Measurements from ENCODE around the gene MRGPRD.
A peak's percentile ranks its signal among the peaks of the same experiment; 100 is the strongest.

The MRGPRD gene, protein sequence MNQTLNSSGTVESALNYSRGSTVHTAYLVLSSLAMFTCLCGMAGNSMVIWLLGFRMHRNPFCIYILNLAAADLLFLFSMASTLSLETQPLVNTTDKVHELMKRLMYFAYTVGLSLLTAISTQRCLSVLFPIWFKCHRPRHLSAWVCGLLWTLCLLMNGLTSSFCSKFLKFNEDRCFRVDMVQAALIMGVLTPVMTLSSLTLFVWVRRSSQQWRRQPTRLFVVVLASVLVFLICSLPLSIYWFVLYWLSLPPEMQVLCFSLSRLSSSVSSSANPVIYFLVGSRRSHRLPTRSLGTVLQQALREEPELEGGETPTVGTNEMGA

GRCh38 chr11:68980776-68981065 is at the start of gene MRGPRD:
TSS of gene MRGPRD (minus strand) at chr11:68980986. CDS start at chr11:68980986, 0 bp downstream.
- no peak for DNase-seq (ENCODE audit: low spot score)

DNA sequence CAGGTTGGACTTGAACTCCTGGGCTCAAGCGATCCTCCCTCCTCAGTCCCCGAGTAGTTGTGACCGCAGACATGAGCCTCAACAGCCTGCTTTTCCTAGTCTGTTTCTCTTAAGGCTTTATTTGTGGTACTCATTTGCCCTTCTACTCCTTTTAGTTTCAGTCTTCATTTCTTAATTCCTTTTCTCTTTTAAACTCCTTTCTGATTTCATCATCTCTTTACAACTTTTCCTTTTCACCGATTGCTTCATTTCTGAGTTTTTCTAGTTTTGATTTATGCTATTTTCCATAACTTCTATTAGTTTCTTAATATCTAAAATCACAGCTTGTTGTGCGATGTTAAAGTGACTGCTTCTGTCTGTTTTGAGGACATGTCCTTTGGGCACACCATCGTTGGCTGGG is 49.5 kb upstream of the MRGPRD start:
- DNase-seq (ENCODE audit: low spot score): no peak

- DNase-seq (ENCODE audit: low spot score): no peak
Observed at GRCh38 chr11:69027704-69028372, 47.1 kb upstream of the MRGPRD start.

GRCh38 chr11:69024509-69024908 is 43.7 kb upstream of the MRGPRD start:
- DNase-seq (ENCODE audit: low spot score): no peak

- DNase-seq (ENCODE audit: low spot score): no peak
Observed at GRCh38 chr11:69022260-69022659, 41.5 kb upstream of the MRGPRD start.

DNA sequence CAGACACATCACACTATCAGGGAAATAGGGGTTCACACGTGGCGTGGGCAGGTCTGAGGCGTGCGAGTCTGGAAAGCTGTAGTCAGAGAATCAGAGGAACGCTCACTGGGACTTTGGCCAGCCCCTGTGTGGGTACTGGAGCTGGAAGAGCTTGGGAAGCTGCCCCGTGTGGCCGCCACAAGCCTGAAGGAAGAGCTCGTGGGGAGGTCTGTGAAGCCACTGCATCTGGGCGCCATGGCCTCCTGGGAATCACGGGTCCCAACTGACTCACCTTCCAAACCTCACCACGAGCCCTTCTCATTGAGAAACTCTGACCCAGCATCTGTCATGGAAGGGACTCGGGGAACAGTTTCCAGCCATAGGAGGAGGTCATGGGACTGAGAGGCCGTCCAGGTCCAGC is 38.1 kb upstream of the MRGPRD start:
- DNase-seq (ENCODE audit: low spot score): no peak

GRCh38 chr11:69017951-69018350 is 37.2 kb upstream of the MRGPRD start:
- no peak for DNase-seq (ENCODE audit: low spot score)

GRCh38 chr11:69014898-69015549 is 34.2 kb upstream of the MRGPRD start:
- no peak for DNase-seq (ENCODE audit: low spot score)

DNA sequence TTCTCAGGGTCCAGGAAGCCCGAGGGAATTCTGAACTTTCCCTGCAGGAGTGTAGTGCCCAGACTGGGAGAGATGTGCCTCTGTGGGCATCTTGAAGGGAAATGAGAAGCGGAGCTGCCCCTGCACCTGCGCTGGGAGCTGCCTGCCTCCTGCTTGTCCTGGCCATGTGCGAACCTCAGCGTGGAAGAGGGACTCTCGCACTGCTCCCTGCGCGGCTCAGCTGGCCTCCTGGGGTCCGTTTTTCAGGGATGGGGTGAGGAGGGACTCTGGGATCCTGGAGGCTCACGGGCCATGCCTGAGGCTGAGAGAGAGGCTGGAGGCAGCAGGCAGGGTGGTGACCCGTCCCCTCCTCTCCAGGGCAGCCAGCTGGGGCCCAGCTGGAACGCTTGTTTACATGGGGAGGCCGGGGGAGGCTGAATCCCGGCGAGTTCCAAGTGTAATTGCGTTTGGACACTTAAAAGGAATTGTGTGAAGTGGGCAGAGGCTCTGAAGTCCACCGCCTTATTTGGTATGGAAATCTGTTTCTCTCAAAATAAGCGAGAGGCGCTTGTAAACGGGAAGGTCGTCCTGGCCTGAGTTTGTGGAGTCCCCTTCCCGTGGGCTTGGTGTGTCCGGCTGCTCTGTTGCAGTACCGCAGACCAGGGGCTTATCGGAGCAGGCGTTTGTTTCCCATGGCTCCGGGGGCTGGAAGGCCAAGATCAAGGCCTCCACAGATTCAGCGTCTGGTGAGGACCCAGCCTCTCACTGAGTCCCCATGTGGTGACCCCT is 33.5 kb upstream of the MRGPRD start:
- no peak for DNase-seq (ENCODE audit: low spot score)

- DNase-seq (ENCODE audit: low spot score): no peak
Observed at GRCh38 chr11:69013009-69013951, 32.5 kb upstream of the MRGPRD start, which contains the start of gene MRGPRF. TSS of gene MRGPRF (minus strand) at chr11:69013246. CDS start at chr11:69009901, 3,345 bp downstream.

GRCh38 chr11:69012092-69013008 is 31.6 kb upstream of the MRGPRD start:
- DNase-seq (ENCODE audit: low spot score): no peak

- DNase-seq (ENCODE audit: low spot score): no peak
Observed at GRCh38 chr11:69011624-69012091, 30.9 kb upstream of the MRGPRD start.

GRCh38 chr11:69010964-69011623 is 30.3 kb upstream of the MRGPRD start:
- peak; percentile 53 for DNase-seq (ENCODE audit: low spot score)

GRCh38 chr11:69010361-69010891 is 29.6 kb upstream of the MRGPRD start:
- DNase-seq (ENCODE audit: low spot score): no peak

DNA sequence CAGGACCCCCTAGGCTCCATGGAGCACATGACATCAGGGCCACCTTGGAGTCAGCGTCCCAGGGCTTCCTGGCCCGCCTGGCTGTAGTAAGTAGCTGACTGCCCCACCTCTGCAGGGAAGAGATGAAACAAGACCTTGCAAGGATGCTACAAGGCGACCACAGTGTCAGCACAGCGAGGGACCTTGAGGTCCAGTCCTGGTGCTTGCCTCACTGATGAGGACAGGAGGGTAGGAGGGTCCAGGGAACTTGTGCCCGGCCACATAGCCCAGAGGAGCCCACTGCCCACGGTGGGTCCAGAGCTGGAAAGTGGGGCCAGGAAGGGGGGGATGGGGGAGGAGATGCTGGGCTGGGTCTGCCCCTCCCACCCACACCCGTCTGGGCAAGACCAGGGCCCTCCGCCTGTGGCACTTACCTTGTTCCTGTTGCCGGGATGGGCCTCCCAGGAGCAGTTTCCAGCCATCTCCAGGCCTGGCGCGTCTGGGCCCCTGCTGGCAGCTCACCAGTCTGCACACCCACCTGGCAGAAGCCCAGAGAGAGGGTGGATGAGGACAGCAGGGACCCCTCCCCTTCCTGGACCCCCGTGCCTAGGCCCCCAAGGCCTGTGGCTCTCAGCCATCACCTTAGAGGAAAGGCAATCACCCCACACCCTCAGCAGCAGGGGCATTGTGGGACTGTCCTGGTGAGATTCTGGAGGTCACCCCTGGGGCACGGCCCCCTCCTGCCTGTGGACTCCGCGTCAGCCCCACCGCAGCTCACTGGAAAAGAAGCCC is 28.8 kb upstream of the MRGPRD start:
- DNase-seq (ENCODE audit: low spot score): no peak

DNA sequence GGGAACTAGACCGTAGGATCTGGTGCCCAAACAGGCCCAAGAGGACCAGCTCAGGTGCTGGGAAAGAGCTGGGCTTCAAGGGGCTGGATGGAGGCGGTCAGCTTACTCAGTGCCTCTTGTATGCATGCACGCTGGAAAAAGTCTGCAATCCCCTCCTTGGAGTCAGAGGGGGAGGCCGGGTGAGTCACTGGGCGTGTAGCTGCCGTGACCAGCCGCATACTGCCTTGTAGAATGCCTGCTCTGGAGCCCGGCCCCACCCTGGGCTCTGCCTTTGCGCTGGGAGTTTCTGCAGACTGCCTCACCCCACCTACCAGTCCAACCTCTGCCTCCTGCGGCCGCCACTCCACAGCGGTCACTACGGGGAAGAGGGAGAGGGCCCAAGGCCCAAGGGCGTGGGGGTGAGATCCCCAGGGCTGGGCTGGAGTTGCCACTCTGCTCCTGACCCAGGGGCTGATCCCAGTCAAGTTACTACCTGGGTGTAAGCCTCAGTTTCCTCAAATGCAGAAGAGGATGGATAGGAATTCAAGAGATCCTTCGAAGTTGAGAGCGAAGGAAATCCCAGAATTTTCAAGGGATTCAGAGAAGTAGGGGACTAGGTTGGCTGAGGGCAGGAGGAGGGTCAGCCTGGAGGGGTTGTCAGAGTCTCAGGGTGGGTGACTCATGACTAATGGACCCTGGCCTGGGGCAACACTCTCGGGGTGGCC is 28.1 kb upstream of the MRGPRD start:
- no peak for DNase-seq (ENCODE audit: low spot score)

- no peak for DNase-seq (ENCODE audit: low spot score)
Observed at GRCh38 chr11:69007975-69008381, 27.2 kb upstream of the MRGPRD start.

DNA sequence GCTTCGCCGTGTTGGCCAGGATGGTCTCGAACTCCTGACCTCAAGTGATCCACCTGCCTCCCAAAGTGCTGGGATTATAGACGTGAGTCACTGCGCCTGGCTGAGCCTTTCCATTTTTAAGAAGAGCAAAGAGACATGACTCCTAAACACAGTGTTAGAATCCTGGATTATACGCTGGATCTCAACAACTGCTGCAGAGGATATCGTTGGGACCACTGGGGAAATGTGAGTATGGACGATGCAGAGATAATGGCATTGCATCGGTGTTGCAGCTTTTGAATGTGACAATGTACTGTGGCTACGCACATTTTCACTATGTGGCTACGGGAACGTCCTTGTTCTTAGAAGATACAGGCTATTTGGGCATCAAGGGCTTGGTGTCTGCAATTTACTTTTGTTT is 26.0 kb upstream of the MRGPRD start:
- DNase-seq (ENCODE audit: low spot score): no peak

All from germinal center (tissue), 1 donor.